Hindlimb muscle (tissue), 1 donor: ENCODE measurements around the gene ZNF594. TPM values are rescaled to one million over a fixed set of nuclear protein-coding genes. Genes with fewer than 3 reads are reported as not detected.
"Not testable (repeated sequence)": the region's sequence is repeated elsewhere in the genome, so short reads cannot be mapped to it uniquely, and the experiment has no call there.

Source experiments
- DNase-seq: peaks from one replicate; pipeline ENCODE4 v3.0.0-alpha.2; 2013
- polyA plus RNA-seq: library from polyadenylated mRNA; unstranded; fragments of 120-200 nt; gene quantifications from one replicate; pipeline ENCODE4 v1.2.1, GENCODE V29; 2013; ENCODE audit not compliant: insufficient read length

Gene ZNF594
- polyA plus RNA-seq, 1 donor = 9.0 TPM

DNA sequence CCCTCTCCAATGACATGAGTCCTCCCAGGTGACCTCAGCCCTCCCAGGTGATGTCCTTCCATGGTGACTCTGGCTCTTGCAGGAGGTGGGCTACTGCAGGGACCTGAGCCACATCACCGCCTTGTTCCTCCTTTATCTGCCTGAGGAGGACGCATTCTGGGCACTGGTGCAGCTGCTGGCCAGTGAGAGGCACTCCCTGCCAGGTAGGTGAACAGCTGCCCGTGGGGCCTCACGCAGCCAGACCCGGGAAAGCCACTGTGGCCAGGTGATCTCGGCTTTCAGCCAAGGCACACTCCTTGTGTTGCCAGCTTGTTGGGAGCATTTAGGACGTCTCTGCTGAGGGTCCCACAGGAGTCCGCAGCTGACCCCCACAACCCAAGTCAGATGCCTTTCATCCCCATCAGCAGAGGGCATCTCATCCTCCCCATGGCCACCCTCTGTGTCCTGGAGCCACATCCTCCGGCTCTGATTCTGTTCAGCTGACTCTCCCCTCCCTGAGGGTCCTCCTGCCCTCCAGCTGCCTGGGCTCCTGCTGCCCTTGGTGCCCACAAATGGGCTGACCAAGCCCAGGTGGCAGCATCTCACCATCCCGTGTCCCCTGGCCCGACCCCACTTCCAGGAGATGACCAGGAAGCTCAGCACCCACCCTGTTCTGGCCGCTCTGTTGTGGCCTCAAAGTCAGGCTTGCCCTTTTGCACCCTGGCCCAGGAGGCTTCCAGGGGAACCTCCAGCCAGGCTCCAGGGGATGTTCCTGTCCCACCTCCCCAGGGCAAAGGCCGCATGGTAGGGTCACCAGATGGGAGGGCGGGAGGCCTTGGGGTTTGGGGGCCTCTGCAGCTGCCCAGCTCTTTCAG is 55.7 kb downstream of the ZNF594 start:
- no peak for DNase-seq

GRCh38 chr17:5135131-5135712 is 56.4 kb downstream of the ZNF594 start:
- DNase-seq = not testable (repeated sequence)

GRCh38 chr17:5134571-5134970 is 57.1 kb downstream of the ZNF594 start:
- DNase-seq = not testable (repeated sequence)

DNA sequence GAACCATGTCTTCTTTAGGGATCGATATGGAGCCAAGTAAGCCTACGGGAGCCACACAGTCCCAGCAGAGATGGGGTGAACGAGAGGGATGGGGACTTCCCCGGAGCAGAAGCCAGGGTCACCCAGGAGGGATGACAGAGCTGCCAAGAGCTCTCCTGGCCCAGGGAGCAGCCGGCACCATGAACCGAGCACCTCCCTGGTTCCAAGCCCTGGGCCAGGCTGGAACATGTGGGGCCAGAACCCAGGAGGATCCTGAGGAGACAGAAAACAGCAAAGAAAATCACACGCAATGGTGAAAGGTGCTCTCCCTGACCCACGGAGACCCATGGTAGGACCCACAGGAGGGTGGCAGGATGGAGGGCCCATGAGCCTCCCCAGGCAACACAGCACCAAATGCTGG is 57.7 kb downstream of the ZNF594 start:
- not testable (repeated sequence) for DNase-seq

DNA sequence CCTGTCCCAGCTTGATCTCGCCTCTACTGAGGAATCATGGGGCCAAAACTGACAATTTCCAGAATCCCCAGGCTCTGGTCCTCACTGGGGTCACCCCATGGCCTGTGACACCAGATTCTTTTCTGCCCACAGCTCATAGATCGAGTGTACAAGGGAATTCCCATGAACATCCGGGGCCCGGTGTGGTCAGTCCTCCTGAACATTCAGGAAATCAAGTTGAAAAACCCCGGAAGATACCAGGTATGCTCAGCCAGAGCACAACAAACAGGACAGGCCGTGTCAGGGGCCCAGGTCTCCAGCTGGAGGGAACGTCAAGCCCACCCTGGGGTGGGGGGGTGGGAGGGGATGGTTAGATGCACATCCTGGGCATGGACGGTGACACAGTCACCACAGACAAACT is 58.4 kb downstream of the ZNF594 start:
- DNase-seq = no peak

GRCh38 chr17:5132503-5133225 is 59.0 kb downstream of the ZNF594 start:
- DNase-seq = not testable (repeated sequence)

- DNase-seq = not testable (repeated sequence)
Observed at GRCh38 chr17:5131799-5132502, 59.7 kb downstream of the ZNF594 start.

- no peak for DNase-seq
Observed at GRCh38 chr17:5131146-5131715, 60.4 kb downstream of the ZNF594 start.

DNA sequence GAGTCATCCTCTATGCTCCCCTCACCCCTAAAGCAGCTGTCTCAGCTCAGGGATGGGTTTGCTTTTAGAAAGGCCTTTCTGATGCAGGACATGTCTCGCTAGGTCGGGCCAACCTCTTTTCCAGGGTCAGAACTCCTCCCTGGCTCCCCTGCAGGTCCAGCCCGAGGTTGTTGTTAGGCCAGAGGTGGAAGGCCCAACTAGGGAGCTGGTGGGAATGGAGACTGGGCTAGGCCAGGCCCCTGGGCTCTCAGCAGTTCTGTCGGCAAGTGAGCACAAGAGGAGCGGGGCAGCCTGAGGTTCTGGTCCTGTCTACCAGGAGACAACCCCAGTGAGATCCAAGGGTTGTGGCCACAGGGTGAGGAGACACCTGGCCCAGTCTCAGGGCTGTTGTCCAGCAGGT is 61.0 kb downstream of the ZNF594 start:
- DNase-seq = not testable (repeated sequence)

DNA sequence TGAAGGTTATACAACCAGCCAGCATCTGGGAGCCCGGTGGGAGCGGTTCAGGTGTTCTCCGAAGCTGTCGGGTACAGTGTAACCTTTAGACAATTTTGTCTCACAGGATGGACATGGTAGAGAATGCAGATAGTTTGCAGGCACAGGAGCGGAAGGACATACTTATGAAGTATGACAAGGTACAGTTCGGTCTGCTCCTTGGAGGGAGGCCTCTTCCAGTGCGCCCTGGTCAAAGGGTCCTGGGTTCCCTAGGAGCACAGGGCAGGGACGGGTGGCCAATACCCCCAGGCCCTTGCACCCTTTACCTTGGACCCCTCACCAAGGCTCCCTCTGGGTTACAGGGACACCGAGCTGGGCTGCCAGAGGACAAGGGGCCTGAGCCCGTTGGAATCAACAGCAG is 61.4 kb downstream of the ZNF594 start:
- DNase-seq = not testable (repeated sequence)

DNA sequence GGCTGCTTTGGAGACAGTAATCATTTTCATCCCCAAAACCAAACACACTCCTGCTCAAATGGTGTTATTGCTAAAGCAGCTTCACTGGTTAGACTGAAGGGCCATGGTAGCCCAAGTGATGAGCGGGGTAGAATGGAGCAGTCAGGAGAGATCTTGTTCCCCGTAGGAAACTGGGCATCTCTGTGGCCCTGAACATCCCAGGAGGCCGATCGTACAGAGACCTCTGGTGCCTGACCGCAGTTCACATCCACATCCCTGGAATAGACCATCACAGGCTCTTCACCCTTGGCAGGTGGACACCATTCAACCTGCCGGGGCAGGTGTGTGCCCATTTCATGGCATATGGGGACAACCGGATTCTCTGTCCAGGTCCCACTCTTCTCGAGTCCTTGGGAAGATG is 61.9 kb downstream of the ZNF594 start:
- not testable (repeated sequence) for DNase-seq

Other genes starting within 250 kb of the ZNF594 start
- 432 TPM for gene PFN1, start 243.3 kb downstream of the ZNF594 start, polyA plus RNA-seq
- gene ENO3, start 240.7 kb downstream of the ZNF594 start, polyA plus RNA-seq = 2,174 TPM
- 92.0 TPM for gene SPAG7, start 224.1 kb downstream of the ZNF594 start, polyA plus RNA-seq
- gene CAMTA2, start 204.2 kb downstream of the ZNF594 start, polyA plus RNA-seq = 32.9 TPM
- gene INCA1, start 194.3 kb downstream of the ZNF594 start, polyA plus RNA-seq = 4.9 TPM
- gene KIF1C, start 193.9 kb downstream of the ZNF594 start, polyA plus RNA-seq = 129 TPM
- gene SLC52A1, start 156.4 kb downstream of the ZNF594 start, polyA plus RNA-seq = not detected
- gene ZFP3, start 113.4 kb downstream of the ZNF594 start, polyA plus RNA-seq = 11.6 TPM
- gene ZNF232, start 80.0 kb downstream of the ZNF594 start, polyA plus RNA-seq = 11.1 TPM
- gene USP6, start 75.8 kb downstream of the ZNF594 start, polyA plus RNA-seq = 21.0 TPM
- 1.6 TPM for gene SCIMP, start 43.0 kb upstream of the ZNF594 start, polyA plus RNA-seq
- 47.7 TPM for gene RABEP1, start 90.4 kb upstream of the ZNF594 start, polyA plus RNA-seq
- 50.6 TPM for gene NUP88, start 227.8 kb upstream of the ZNF594 start, polyA plus RNA-seq
- gene RPAIN, start 228.3 kb upstream of the ZNF594 start, polyA plus RNA-seq = 52.3 TPM
- gene C1QBP, start 247.3 kb upstream of the ZNF594 start, polyA plus RNA-seq = 111 TPM